GM18868 (cell line): ENCODE measurements around the gene MTF1.
A peak's percentile ranks its signal among the peaks of the same experiment; 100 is the strongest.

Experiments
- ATAC-seq: cut with Tn5 transposase; IDR thresholded peaks from one replicate; pipeline ENCODE4 v1.9.1; 2021; ENCODE audit warnings: mild to moderate bottlenecking, moderate library complexity; ENCODE audit not compliant: unreplicated experiment

MTF1 gene

GRCh38 chr1:37831809-37832208 lies 27.6 kb downstream of the MTF1 start:
- no peak for ATAC-seq

- no peak for ATAC-seq
Observed at GRCh38 chr1:37831109-37831508, 28.3 kb downstream of the MTF1 start.

GRCh38 chr1:37828410-37829074 lies 30.9 kb downstream of the MTF1 start:
- no peak for ATAC-seq

GRCh38 chr1:37825506-37825905 lies 33.9 kb downstream of the MTF1 start:
- no peak for ATAC-seq

GRCh38 chr1:37824001-37824400 lies 35.4 kb downstream of the MTF1 start:
- no peak for ATAC-seq

- no peak for ATAC-seq
Observed at GRCh38 chr1:37822906-37823815, 36.2 kb downstream of the MTF1 start.

GRCh38 chr1:37821481-37821880 lies 37.9 kb downstream of the MTF1 start:
- ATAC-seq, result no peak

GRCh38 chr1:37817481-37817880 lies 41.9 kb downstream of the MTF1 start:
- no peak for ATAC-seq

GRCh38 chr1:37814252-37814651 lies 45.1 kb downstream of the MTF1 start:
- ATAC-seq, result no peak

- no peak for ATAC-seq
Observed at GRCh38 chr1:37813529-37814145, 45.8 kb downstream of the MTF1 start.

GRCh38 chr1:37811027-37811655 lies 48.3 kb downstream of the MTF1 start:
- ATAC-seq, result peak; percentile 30

GRCh38 chr1:37809942-37810341 lies 49.5 kb downstream of the MTF1 start:
- no peak for ATAC-seq

- peak; percentile 31 for ATAC-seq
Observed at GRCh38 chr1:37808369-37809319, 50.7 kb downstream of the MTF1 start.

GRCh38 chr1:37807555-37808368 lies 51.6 kb downstream of the MTF1 start, which contains the start of the genes C1orf122 and YRDC:
Gene C1orf122 (plus strand): TSS chr1:37807790. CDS start chr1:37808405, 615 bp downstream.
Gene YRDC (minus strand): TSS chr1:37808208. CDS start chr1:37808180, 28 bp downstream.
- peak; percentile 86 for ATAC-seq

GRCh38 chr1:37807220-37807554 lies 52.2 kb downstream of the MTF1 start:
- no peak for ATAC-seq

- no peak for ATAC-seq
Observed at GRCh38 chr1:37802439-37802838, 57.0 kb downstream of the MTF1 start.

GRCh38 chr1:37797750-37798345 lies 61.5 kb downstream of the MTF1 start:
- no peak for ATAC-seq

- no peak for ATAC-seq
Observed at GRCh38 chr1:37795340-37796125, 63.9 kb downstream of the MTF1 start.
